ENCODE data around the gene EYA4. TPM values are rescaled to one million over a fixed set of nuclear protein-coding genes. Genes with fewer than 3 reads are reported as not detected.

Gene EYA4
- total RNA-seq, 4 donors from 2014 or later = 1.4 to 3.1 (median 1.6) TPM

DNA sequence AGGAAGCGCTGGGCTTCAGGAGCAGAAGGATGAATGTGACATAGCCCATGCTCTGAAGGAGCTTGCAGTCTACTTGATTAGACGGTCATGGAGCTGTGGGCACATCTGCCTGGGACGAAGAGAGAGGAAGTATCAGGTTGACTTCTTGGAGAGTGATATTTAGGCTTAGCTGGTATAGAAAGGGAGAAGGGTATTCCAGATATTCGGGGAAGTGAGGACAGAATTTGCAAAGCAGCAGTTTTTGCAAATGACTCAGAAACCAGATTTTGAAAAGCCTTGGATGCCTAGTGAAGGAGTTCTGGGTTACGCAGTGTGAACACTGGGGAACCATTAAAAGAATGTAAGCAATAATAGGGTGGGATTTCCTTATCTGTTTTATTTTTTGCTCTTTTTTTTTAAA is 60.7 kb downstream of the EYA4 start:
- no peaks in the 10 kb centered on the region for H3K9me3 ChIP-seq
- no peaks in the 10 kb centered on the region for H3K27me3 ChIP-seq
- no peak for ATAC-seq
- no peak overlapping the region for H3K4me3 ChIP-seq
- no peak overlapping the region for H3K27ac ChIP-seq
- no peaks in the 10 kb centered on the region for H3K4me1 ChIP-seq
- WGBS, 2 donors (ENCODE audit: low coverage in 1 of 2) = 79 to 87% methylated on average over 5 of the region's 5 CpGs
- H3K36me3 ChIP-seq = no peaks in the 10 kb centered on the region
- no peak for TF ChIP-seq POLR2AphosphoS5 (IDR thresholded peaks at IDR 0.05)
- TF ChIP-seq POLR2A (IDR thresholded peaks at IDR 0.05) = no peak
- TF ChIP-seq, protein P1, sequence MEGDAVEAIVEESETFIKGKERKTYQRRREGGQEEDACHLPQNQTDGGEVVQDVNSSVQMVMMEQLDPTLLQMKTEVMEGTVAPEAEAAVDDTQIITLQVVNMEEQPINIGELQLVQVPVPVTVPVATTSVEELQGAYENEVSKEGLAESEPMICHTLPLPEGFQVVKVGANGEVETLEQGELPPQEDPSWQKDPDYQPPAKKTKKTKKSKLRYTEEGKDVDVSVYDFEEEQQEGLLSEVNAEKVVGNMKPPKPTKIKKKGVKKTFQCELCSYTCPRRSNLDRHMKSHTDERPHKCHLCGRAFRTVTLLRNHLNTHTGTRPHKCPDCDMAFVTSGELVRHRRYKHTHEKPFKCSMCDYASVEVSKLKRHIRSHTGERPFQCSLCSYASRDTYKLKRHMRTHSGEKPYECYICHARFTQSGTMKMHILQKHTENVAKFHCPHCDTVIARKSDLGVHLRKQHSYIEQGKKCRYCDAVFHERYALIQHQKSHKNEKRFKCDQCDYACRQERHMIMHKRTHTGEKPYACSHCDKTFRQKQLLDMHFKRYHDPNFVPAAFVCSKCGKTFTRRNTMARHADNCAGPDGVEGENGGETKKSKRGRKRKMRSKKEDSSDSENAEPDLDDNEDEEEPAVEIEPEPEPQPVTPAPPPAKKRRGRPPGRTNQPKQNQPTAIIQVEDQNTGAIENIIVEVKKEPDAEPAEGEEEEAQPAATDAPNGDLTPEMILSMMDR (IDR thresholded peaks at IDR 0.05) = no peak
- TF ChIP-seq EP300 (IDR thresholded peaks at IDR 0.05) = no peak

DNA sequence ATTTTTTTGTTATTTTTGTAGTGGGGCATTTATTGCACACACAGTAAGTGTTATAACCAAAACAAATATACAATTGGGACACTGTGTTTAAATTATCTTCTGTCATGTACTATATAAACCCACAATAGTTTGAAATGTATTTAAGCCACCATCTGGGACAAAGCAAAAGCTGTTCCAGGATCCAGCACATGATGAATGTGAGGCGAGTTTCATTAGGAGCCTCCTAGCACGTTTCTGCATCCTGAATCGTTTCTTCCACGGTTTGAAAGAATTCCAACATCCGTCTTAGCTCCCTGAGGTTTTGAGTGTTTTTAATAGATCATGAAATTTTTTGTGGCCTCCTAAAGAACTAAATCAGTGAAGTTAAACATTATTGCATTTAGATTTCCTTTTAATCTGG is 65.8 kb downstream of the EYA4 start:
- no peak for TF ChIP-seq POLR2A (IDR thresholded peaks at IDR 0.05)
- 8 to 15% methylated on average over 5 of the region's 5 CpGs for WGBS, 2 donors (ENCODE audit: low coverage in 1 of 2)
- Histone ChIP-seq H3K36me3 (no peaks in the 10 kb centered on the region), H3K9me3 (no peaks in the 10 kb centered on the region), H3K27me3 (no peaks in the 10 kb centered on the region), H3K4me1 (no peaks in the 10 kb centered on the region), H3K4me3 (no peak overlapping the region), H3K27ac (no peak overlapping the region)
- no peak for ATAC-seq

DNA sequence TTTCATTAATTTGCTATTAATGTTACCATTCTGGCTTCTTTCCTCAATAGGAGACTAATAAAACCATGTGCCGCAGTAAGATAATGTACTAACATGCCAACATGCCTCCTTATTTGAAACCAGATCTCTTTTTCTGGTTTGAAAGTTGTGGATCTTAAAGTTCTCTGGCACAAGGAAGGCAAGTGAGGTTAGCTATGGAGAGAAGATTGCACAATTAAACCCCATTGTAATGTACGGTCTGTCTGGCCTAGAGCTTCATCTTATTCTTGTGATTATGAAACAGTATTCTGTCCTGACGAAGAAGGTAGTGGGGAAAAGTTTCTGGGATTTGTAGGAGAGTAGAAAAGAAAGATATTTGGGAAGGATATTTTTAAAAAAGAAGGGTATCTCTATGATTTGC is 68.4 kb downstream of the EYA4 start:
- TF ChIP-seq, protein P1 (IDR thresholded peaks at IDR 0.05) = no peak
- TF ChIP-seq POLR2AphosphoS5 (IDR thresholded peaks at IDR 0.05) (no peak), POLR2A (IDR thresholded peaks at IDR 0.05) (no peak), EP300 (IDR thresholded peaks at IDR 0.05) (no peak)
- WGBS, 2 donors (ENCODE audit: low coverage in 1 of 2) = 66 to 81% methylated on average over 3 of the region's 3 CpGs

DNA sequence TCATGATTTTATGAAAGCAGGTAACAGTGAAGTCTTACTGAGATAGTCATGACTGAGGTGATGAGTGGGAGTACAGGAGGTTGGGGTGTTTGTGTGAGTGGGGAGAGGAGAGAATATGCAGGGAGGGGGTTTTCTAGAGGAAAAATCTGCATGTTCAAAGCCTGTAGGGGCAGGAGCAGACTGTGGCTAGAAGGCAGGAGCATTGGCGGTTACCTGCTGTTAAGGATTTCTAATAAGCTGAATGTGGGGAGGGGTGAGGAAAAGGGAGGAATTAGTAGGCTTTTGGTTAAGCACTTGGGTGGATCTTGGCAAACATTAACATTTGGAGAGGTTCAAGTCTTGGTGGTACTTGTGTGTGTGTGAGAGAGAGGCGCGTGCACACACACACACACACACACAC is 70.8 kb downstream of the EYA4 start:
- TF ChIP-seq POLR2AphosphoS5 (IDR thresholded peaks at IDR 0.05) = no peak
- no peak for TF ChIP-seq POLR2A (IDR thresholded peaks at IDR 0.05)
- TF ChIP-seq, protein P1 (IDR thresholded peaks at IDR 0.05) = no peak
- no peak for TF ChIP-seq EP300 (IDR thresholded peaks at IDR 0.05)
- 61 to 76% methylated on average over 3 of the region's 3 CpGs for WGBS, 2 donors (ENCODE audit: low coverage in 1 of 2)
- no peaks in the 10 kb centered on the region for H3K9me3 ChIP-seq
- H3K4me1 ChIP-seq = peaks cover 0 to 5% (median 0%) of the 10 kb centered on the region in 3 donors
- H3K27me3 ChIP-seq = no peaks in the 10 kb centered on the region
- H3K27ac ChIP-seq = no peak overlapping the region
- H3K36me3 ChIP-seq = no peaks in the 10 kb centered on the region
- H3K4me3 ChIP-seq = no peak overlapping the region
- ATAC-seq = no peak

More for the DNA sequence above, 68.4 kb downstream of the EYA4 start:
- H3K9me3 ChIP-seq = no peaks in the 10 kb centered on the region
- no peaks in the 10 kb centered on the region for H3K4me1 ChIP-seq
- no peak overlapping the region for H3K4me3 ChIP-seq
- no peak for ATAC-seq
- no peaks in the 10 kb centered on the region for H3K27me3 ChIP-seq
- no peak overlapping the region for H3K27ac ChIP-seq
- H3K36me3 ChIP-seq = no peaks in the 10 kb centered on the region

DNA sequence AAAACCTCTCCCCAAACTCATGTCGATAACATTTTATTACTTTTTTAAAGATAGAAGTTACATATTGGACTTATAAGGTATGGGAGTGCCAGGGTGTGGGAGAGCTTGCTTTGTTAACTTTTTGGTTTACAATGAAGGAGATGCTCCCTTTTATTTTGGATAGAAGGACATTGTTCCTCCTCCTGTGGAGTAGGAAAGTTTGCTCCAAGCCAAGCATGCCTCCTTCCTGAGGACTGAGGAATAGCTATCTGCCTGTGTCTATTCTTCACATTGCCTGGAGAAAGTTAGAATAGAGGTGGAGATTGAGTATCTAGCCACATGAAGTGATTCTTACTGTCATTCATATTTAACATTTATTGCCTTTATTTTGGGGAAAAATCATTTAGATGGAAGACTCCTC is 71.9 kb downstream of the EYA4 start:
- no peak for TF ChIP-seq EP300 (IDR thresholded peaks at IDR 0.05)
- TF ChIP-seq POLR2A (IDR thresholded peaks at IDR 0.05) = no peak
- no peak for TF ChIP-seq POLR2AphosphoS5 (IDR thresholded peaks at IDR 0.05)
- TF ChIP-seq, protein P1 (IDR thresholded peaks at IDR 0.05) = no peak
- ATAC-seq = no peak
- H3K4me3 ChIP-seq = no peak overlapping the region
- no peak overlapping the region for H3K27ac ChIP-seq
- no peaks in the 10 kb centered on the region for H3K9me3 ChIP-seq
- no peaks in the 10 kb centered on the region for H3K36me3 ChIP-seq
- H3K27me3 ChIP-seq = no peaks in the 10 kb centered on the region
- H3K4me1 ChIP-seq = peaks cover 0 to 5% (median 0%) of the 10 kb centered on the region in 3 donors
- 80 to 81% methylated on average over 1 of the region's 1 CpG for WGBS, 2 donors (ENCODE audit: low coverage in 1 of 2)
